B cell (primary cell): ENCODE results near the gene ABI2.

Experiments used
- EZH2 ChIP-seq: IDR thresholded peaks from 2 replicates; pipeline ENCODE4 v1.6.1; 2012; ENCODE audit warnings: borderline replicate concordance, low read depth, mild to moderate bottlenecking, moderate library complexity, low read length; ENCODE audit not compliant: insufficient read depth, poor library complexity, severe bottlenecking
- TF ChIP-seq, protein P1 (sequence below): fragments of 200-600 bp; IDR thresholded peaks from one replicate; pipeline ENCODE4 v1.8.0; 2022; ENCODE audit warnings: antibody characterized with exemption, mild to moderate bottlenecking

DNA sequence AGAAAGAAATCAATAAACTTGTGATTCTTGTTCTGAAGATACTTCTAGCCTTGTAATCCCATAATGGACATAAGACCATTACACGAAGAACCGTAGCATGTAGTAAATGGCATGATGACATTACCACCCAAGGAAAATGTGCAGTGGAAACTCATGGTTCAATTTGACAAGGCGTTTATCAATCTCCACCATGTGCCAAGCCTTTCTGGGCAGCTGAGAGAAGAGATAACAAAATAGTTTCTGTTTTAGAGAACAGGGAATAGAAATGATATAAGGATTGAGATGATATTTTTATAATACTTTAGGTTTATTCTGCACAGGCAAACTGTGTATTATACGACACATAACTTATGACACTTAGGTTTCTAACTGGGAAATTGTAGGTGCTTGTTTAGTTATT is 19.2 kb downstream of the ABI2 start:
- TF ChIP-seq, protein P1, sequence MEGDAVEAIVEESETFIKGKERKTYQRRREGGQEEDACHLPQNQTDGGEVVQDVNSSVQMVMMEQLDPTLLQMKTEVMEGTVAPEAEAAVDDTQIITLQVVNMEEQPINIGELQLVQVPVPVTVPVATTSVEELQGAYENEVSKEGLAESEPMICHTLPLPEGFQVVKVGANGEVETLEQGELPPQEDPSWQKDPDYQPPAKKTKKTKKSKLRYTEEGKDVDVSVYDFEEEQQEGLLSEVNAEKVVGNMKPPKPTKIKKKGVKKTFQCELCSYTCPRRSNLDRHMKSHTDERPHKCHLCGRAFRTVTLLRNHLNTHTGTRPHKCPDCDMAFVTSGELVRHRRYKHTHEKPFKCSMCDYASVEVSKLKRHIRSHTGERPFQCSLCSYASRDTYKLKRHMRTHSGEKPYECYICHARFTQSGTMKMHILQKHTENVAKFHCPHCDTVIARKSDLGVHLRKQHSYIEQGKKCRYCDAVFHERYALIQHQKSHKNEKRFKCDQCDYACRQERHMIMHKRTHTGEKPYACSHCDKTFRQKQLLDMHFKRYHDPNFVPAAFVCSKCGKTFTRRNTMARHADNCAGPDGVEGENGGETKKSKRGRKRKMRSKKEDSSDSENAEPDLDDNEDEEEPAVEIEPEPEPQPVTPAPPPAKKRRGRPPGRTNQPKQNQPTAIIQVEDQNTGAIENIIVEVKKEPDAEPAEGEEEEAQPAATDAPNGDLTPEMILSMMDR: no peak
- no peak for TF ChIP-seq EZH2
